GM12891 (cell line): ENCODE data around the gene ZNF664.

Experiments
- PAX5 ChIP-seq: IDR thresholded peaks from 2 replicates; pipeline ENCODE4 v1.6.1; 2011; ENCODE audit warnings: low read length, moderate library complexity, mild to moderate bottlenecking; ENCODE audit not compliant: insufficient read depth, severe bottlenecking
- POLR2A ChIP-seq: IDR thresholded peaks from 2 replicates; pipeline ENCODE4 v1.6.1; 2011; ENCODE audit warnings: low read depth, low read length, control low read depth
- POLR2AphosphoS5 ChIP-seq: IDR thresholded peaks from 2 replicates; pipeline ENCODE4 v1.6.1; 2011; ENCODE audit warnings: low read depth, low read length, control low read depth
- POU2F2 ChIP-seq: IDR thresholded peaks from 2 replicates; pipeline ENCODE4 v1.6.1; 2011; ENCODE audit warnings: low read depth, mild to moderate bottlenecking, control low read depth, low read length, moderate library complexity
- SPI1 ChIP-seq: IDR thresholded peaks from 2 replicates; pipeline ENCODE4 v1.6.1; 2011; ENCODE audit warnings: low read depth, low read length, control low read depth
- TAF1 ChIP-seq: IDR thresholded peaks from 2 replicates; pipeline ENCODE4 v1.6.1; 2011; ENCODE audit warnings: low read depth, low read length, control low read depth

DNA sequence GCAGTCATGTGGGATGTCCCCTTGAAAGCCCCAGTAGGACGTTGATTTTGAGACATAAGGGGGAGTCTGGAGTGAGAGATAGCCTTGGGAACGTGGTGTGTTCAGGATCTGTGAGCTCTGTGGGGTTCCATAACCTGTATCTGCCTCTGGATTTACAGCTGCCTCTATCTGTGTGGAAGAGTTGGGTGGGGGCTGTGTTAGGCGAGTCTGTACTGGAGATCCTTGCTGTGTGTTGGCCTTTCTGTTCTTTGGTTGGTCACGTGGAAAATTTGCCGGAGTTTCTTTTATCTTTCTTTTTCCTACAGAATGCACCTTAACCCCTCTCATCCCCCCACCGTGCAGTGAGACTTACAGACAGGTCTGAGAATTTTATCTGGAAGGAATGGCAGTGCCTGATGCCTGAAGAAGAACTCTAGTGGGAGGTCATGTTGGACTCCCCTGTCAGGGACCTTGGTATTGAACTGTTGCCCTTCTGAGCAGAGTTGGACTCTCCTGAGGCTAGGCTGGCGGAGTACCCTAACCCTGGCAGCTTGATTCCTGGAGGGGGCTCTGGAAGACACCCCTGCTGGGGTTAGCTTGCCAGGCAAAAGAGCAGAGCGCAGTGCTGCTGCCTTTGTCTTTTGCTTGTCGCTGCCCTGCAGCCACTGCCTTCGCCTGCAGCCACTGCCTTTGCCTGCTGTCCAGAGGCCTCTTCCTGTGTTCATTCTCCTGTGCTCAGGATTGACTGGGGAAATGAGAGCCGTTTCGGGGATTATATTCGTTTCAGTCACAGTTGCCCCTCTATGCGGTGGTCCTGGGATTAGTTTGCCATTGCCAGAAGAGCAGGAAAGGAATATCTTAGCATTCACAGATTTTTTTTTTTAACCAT, 34.1 kb downstream of the ZNF664 start:
- TF ChIP-seq POLR2A: 0 out of 2 replicates have a peak, but pooled peaks have one; percentile 2
- TF ChIP-seq TAF1: no peak
- TF ChIP-seq POLR2AphosphoS5: no peak
- no peak for TF ChIP-seq SPI1
- TF ChIP-seq POU2F2: no peak
- TF ChIP-seq PAX5: no peak
